Loucy (cell line): ENCODE measurements around the gene GUCY1A2.

Source experiments
- H2AFZ ChIP-seq: fragments of 200-600 bp; sonication (generic); 2 replicates; pipeline ENCODE4 v1.6.0; 2016; ENCODE audit warnings: antibody characterized with exemption, mild to moderate bottlenecking, low read length, moderate library complexity
- H3F3A ChIP-seq: fragments of 200-600 bp; 2 replicates; pipeline ENCODE4 v1.6.0; 2016; ENCODE audit warnings: antibody characterized with exemption, low read depth, mild to moderate bottlenecking
- H3K27me3 ChIP-seq: fragments of 200-600 bp; sonication (generic); 2 replicates; pipeline ENCODE4 v1.6.1; 2014; ENCODE audit warnings: low read length, mild to moderate bottlenecking; ENCODE audit not compliant: insufficient read depth, poor library complexity, severe bottlenecking
- H3K36me3 ChIP-seq: fragments of 200-600 bp; sonication (generic); 2 replicates; pipeline ENCODE4 v1.6.1; 2016; ENCODE audit warnings: low read length; ENCODE audit not compliant: insufficient read depth
- H3K4me1 ChIP-seq: fragments of 200-600 bp; sonication (generic); 2 replicates; pipeline ENCODE4 v1.5.1; 2014; ENCODE audit warnings: low read length, mild to moderate bottlenecking; ENCODE audit not compliant: insufficient read depth, poor library complexity, severe bottlenecking
- H3K4me2 ChIP-seq: fragments of 200-600 bp; sonication (generic); 2 replicates; pipeline ENCODE4 v1.6.0; 2014; ENCODE audit warnings: antibody characterized with exemption, low read length, low read depth, mild to moderate bottlenecking; ENCODE audit not compliant: poor library complexity, severe bottlenecking
- H3K4me3 ChIP-seq: fragments of 200-600 bp; sonication (generic); 2 replicates; pipeline ENCODE4 v1.5.1; 2014; ENCODE audit warnings: low read length, mild to moderate bottlenecking, mixed read lengths; ENCODE audit not compliant: poor library complexity, severe bottlenecking
- H3K79me2 ChIP-seq: fragments of 200-600 bp; sonication (generic); 2 replicates; pipeline ENCODE4 v1.6.1; 2014; ENCODE audit warnings: low read length; ENCODE audit not compliant: insufficient read depth
- H3K9ac ChIP-seq: fragments of 200-600 bp; sonication (generic); 2 replicates; pipeline ENCODE4 v1.6.0; 2014; ENCODE audit warnings: mild to moderate bottlenecking, low read depth, low read length, moderate library complexity; ENCODE audit not compliant: poor library complexity, severe bottlenecking
- H3K9me2 ChIP-seq: fragments of 200-600 bp; sonication (generic); replicated peaks from 2 replicates; pipeline ENCODE4 v1.6.1; 2016; ENCODE audit warnings: low read depth, low read length, mixed read lengths
- H3K9me3 ChIP-seq: fragments of 200-600 bp; sonication (generic); 2 replicates; pipeline ENCODE4 v1.6.1; 2014; ENCODE audit warnings: mild to moderate bottlenecking, antibody characterized with exemption, low read length, low read depth; ENCODE audit not compliant: insufficient read depth
- H4K20me1 ChIP-seq: fragments of 200-600 bp; sonication (generic); 2 replicates; pipeline ENCODE4 v1.6.0; 2014; ENCODE audit warnings: antibody characterized with exemption, low read length, mild to moderate bottlenecking; ENCODE audit not compliant: insufficient read depth, poor library complexity, severe bottlenecking
- CTCF ChIP-seq: fragments of 200-600 bp; sonication (generic); conservative IDR thresholded peaks from 2 replicates; pipeline ENCODE4 v1.5.1; 2014; ENCODE audit warnings: mild to moderate bottlenecking, antibody characterized with exemption, low read length
- EZH2phosphoT487 ChIP-seq: fragments of 200-600 bp; IDR thresholded peaks from 2 replicates; pipeline ENCODE4 v1.6.1; 2018; ENCODE audit warnings: antibody characterized with exemption, mild to moderate bottlenecking, moderate library complexity, borderline replicate concordance

GUCY1A2 gene

GRCh38 chr11:107017433-107018218 is 650 bp downstream of the GUCY1A2 start:
- Histone ChIP-seq H3K4me1 (no peaks in the 10 kb centered on the region), H3K4me3 (no peak overlapping the region), H3K9ac (no peak overlapping the region), H3K4me2 (no peak overlapping the region), H3K36me3 (no peaks in the 10 kb centered on the region), H3K9me3 (no peaks in the 10 kb centered on the region), H3K9me2 (no peaks in the 10 kb centered on the region), H4K20me1 (no peaks in the 10 kb centered on the region), H3F3A (no peaks in the 10 kb centered on the region), H3K79me2 (no peaks in the 10 kb centered on the region), H3K27me3 (no peaks in the 10 kb centered on the region), H2AFZ (no peak overlapping the region)
- no peak for TF ChIP-seq CTCF
- TF ChIP-seq EZH2phosphoT487 = no peak

- H3F3A ChIP-seq = no peaks in the 10 kb centered on the region
- H3K9ac ChIP-seq = no peak overlapping the region
- H3K9me2 ChIP-seq = no peaks in the 10 kb centered on the region
- H2AFZ ChIP-seq = no peak overlapping the region
- TF ChIP-seq CTCF (no peak), EZH2phosphoT487 (no peak)
- H4K20me1 ChIP-seq = no peaks in the 10 kb centered on the region
- no peaks in the 10 kb centered on the region for H3K4me1 ChIP-seq
- no peaks in the 10 kb centered on the region for H3K27me3 ChIP-seq
- no peaks in the 10 kb centered on the region for H3K36me3 ChIP-seq
- no peaks in the 10 kb centered on the region for H3K9me3 ChIP-seq
- no peak overlapping the region for H3K4me2 ChIP-seq
- no peaks in the 10 kb centered on the region for H3K79me2 ChIP-seq
- no peak overlapping the region for H3K4me3 ChIP-seq
Measured at GRCh38 chr11:107017104-107017432, 1.2 kb downstream of the GUCY1A2 start.

- no peaks in the 10 kb centered on the region for H4K20me1 ChIP-seq
- H3K27me3 ChIP-seq = no peaks in the 10 kb centered on the region
- no peak overlapping the region for H3K4me2 ChIP-seq
- H2AFZ ChIP-seq = no peak overlapping the region
- no peaks in the 10 kb centered on the region for H3K9me3 ChIP-seq
- no peaks in the 10 kb centered on the region for H3K9me2 ChIP-seq
- H3K36me3 ChIP-seq = no peaks in the 10 kb centered on the region
- no peak overlapping the region for H3K9ac ChIP-seq
- TF ChIP-seq CTCF = no peak
- no peaks in the 10 kb centered on the region for H3K4me1 ChIP-seq
- H3K4me3 ChIP-seq = no peak overlapping the region
- no peaks in the 10 kb centered on the region for H3K79me2 ChIP-seq
- H3F3A ChIP-seq = no peaks in the 10 kb centered on the region
Measured at GRCh38 chr11:107014871-107015270, 3.4 kb downstream of the GUCY1A2 start.
